SK-N-SH (cell line): Measurements from ENCODE around the gene PPP1R3F. TPM values are rescaled to one million over a fixed set of nuclear protein-coding genes. Genes with fewer than 3 reads are reported as not detected.
"Not testable (repeated sequence)": the region's sequence is repeated elsewhere in the genome, so short reads cannot be mapped to it uniquely, and the experiment has no call there.

Experiments used
- CTCF ChIA-PET: fragments of 300-600, 350-600 bp; formaldehyde crosslinking; extraction: SDS; loops from one replicate; lab custom pipeline; 2021; lab: Yijun Ruan, JAX
- POLR2A ChIA-PET: fragments of 350-600 bp; sonication (Branson Sonifier 250); formaldehyde crosslinking; extraction: SDS; loops from one replicate; lab custom pipeline; 2020; ENCODE audit warnings: antibody characterized with exemption, inconsistent platforms; lab: Yijun Ruan, JAX
- DNase-seq: peaks from one replicate; pipeline ENCODE4 v3.0.0; 2012
- H2AFZ ChIP-seq: fragments of 200-600 bp; sonication (generic); 2 replicates; pipeline ENCODE4 v1.8.1; 2016; ENCODE audit warnings: antibody characterized with exemption, mild to moderate bottlenecking, low read depth
- H3F3A ChIP-seq: fragments of 200-600 bp; sonication (generic); replicated peaks from 2 replicates; pipeline ENCODE3; 2016; ENCODE audit warnings: antibody characterized with exemption, mild to moderate bottlenecking; ENCODE audit not compliant: insufficient read depth
- H3K27ac ChIP-seq, 2 experiments: fragments of 200-500 bp in 1 of 2; fragments of 200-600 bp in 1 of 2; sonication (Bioruptor generic) in 1 of 2; sonication (generic), shearing (Covaris generic) in 1 of 2; 2 replicates each; pipeline versions ENCODE4 v1.5.1 to v1.6.1; 2014 to 2016; ENCODE audit warnings: low read depth in 2 of 2, inconsistent platforms in 1 of 2, low read length in 1 of 2, mild to moderate bottlenecking in 1 of 2, mixed read lengths in 1 of 2
- H3K27me3 ChIP-seq: fragments of 200-600 bp; sonication (generic), shearing (Covaris generic); 2 replicates; pipeline ENCODE4 v1.6.1; 2016; ENCODE audit warnings: mixed run types; ENCODE audit not compliant: insufficient read depth
- H3K36me3 ChIP-seq, 2 experiments: fragments of 200-500 bp in 1 of 2; fragments of 200-600 bp in 1 of 2; sonication (Bioruptor generic) in 1 of 2; sonication (generic) in 1 of 2; replicated peaks in 1 of 2; 2 replicates each; pipeline versions ENCODE3 to v1.5.1; 2014 to 2016; ENCODE audit warnings: low read length in 1 of 2, mild to moderate bottlenecking in 1 of 2; ENCODE audit not compliant: insufficient read depth in 2 of 2, control insufficient read depth in 1 of 2
- H3K4me1 ChIP-seq, 2 experiments: fragments of 200-500 bp in 1 of 2; fragments of 200-600 bp in 1 of 2; sonication (Bioruptor generic) in 1 of 2; sonication (generic), shearing (Covaris generic) in 1 of 2; 2 replicates each; pipeline versions ENCODE4 v1.5.1 to v1.6.1; 2014 to 2016; ENCODE audit warnings: low read depth in 1 of 2, low read length in 1 of 2, mixed run types in 1 of 2; ENCODE audit not compliant: insufficient read depth in 2 of 2, control insufficient read depth in 1 of 2
- H3K4me2 ChIP-seq: fragments of 200-600 bp; sonication (generic), shearing (Covaris generic); 2 replicates; pipeline ENCODE4 v1.6.1; 2017; ENCODE audit warnings: mixed run types
- H3K4me3 ChIP-seq, 2 experiments: fragments of 200-500 bp in 1 of 2; fragments of 200-600 bp in 1 of 2; sonication (Bioruptor generic) in 1 of 2; sonication (generic), shearing (Covaris generic) in 1 of 2; 2 replicates each; pipeline versions ENCODE4 v1.5.1 to v1.8.1; 2014 to 2016; ENCODE audit warnings: low read depth in 2 of 2, inconsistent platforms in 1 of 2, low read length in 1 of 2, mild to moderate bottlenecking in 1 of 2, mixed read lengths in 1 of 2, moderate library complexity in 1 of 2
- H3K79me2 ChIP-seq: fragments of 200-600 bp; sonication (generic); 2 replicates; pipeline ENCODE4 v1.8.1; 2017; ENCODE audit warnings: mild to moderate bottlenecking; ENCODE audit not compliant: insufficient read depth
- H3K9ac ChIP-seq: fragments of 200-600 bp; sonication (generic); 2 replicates; pipeline ENCODE4 v1.6.1; 2017; ENCODE audit warnings: mixed run types
- H3K9me2 ChIP-seq: fragments of 200-600 bp; sonication (generic); 2 replicates; pipeline ENCODE4 v1.6.1; 2017; ENCODE audit warnings: mixed run types
- H3K9me3 ChIP-seq: fragments of 200-600 bp; sonication (generic); 2 replicates; pipeline ENCODE4 v1.6.1; 2017; ENCODE audit warnings: mixed run types, mild to moderate bottlenecking, moderate library complexity
- H4K20me1 ChIP-seq: fragments of 200-600 bp; sonication (generic); 2 replicates; pipeline ENCODE4 v1.6.1; 2017; ENCODE audit warnings: mild to moderate bottlenecking, mixed run types; ENCODE audit not compliant: insufficient read depth
- EZH2phosphoT487 ChIP-seq: fragments of 200-600 bp; sonication (generic); IDR thresholded peaks from 2 replicates; pipeline ENCODE4 v1.6.1; 2017; ENCODE audit warnings: low read depth, mixed run types, mild to moderate bottlenecking, antibody characterized with exemption, moderate library complexity, borderline replicate concordance
- FOXM1 ChIP-seq: IDR thresholded peaks from 2 replicates; pipeline ENCODE4 v1.4.0; 2012; ENCODE audit warnings: low read depth, mild to moderate bottlenecking
- WGBS: methylation state at CpG from one replicate; pipeline ENCODE4 v1.1.6; 2017; ENCODE audit warnings: low lambda C conversion rate; 5-methylcytosine and 5-hydroxymethylcytosine counted together
- polyA plus RNA-seq, 3 experiments: library from polyadenylated mRNA; depleted of rRNA; stranded (reverse); fragments of >200 nt; gene quantifications; 2 replicates each; pipeline ENCODE4 v1.2.3, GENCODE V29; 2012

The PPP1R3F gene
- polyA plus RNA-seq, 1 of the 3 experiments (the other 2 are of a cell fraction), result 6.2 TPM

GRCh38 chrX:49316085-49316484 is 46.5 kb downstream of the PPP1R3F start (continued):
- TF ChIP-seq FOXM1, result no peak
- no peak for TF ChIP-seq EZH2phosphoT487

- H3K4me2 ChIP-seq, H3K4me1 ChIP-seq, H3K4me3 ChIP-seq, H3K27me3 ChIP-seq, CTCF ChIA-PET, H3K9me2 ChIP-seq, H3F3A ChIP-seq, H3K36me3 ChIP-seq, H3K9ac ChIP-seq, H4K20me1 ChIP-seq, DNase-seq, H3K27ac ChIP-seq, H3K79me2 ChIP-seq, H3K9me3 ChIP-seq, H2AFZ ChIP-seq, POLR2A ChIA-PET: not testable (repeated sequence)
- no CpG with 5 or more reads among the region's 16 CpGs for WGBS
These were observed 52.1 kb downstream of the PPP1R3F start, which contains the start of gene GAGE12J for GRCh38 chrX:49321737-49322136. GAGE12J (plus strand) TSS chrX:49322037; CDS start chrX:49323194, 1,157 bp downstream.

- H3K79me2 ChIP-seq, H3K27ac ChIP-seq, H3K9me2 ChIP-seq, H3K36me3 ChIP-seq, H3K27me3 ChIP-seq, H3K4me3 ChIP-seq, H3K9me3 ChIP-seq, H2AFZ ChIP-seq, H3K9ac ChIP-seq, H3K4me2 ChIP-seq, DNase-seq, H3K4me1 ChIP-seq, H4K20me1 ChIP-seq, POLR2A ChIA-PET, H3F3A ChIP-seq, CTCF ChIA-PET: not testable (repeated sequence)
- 60% methylated on average over 2 of the region's 27 CpGs for WGBS
These were observed 52.7 kb downstream of the PPP1R3F start for GRCh38 chrX:49322266-49322665.

- H3K79me2 ChIP-seq, H3K27ac ChIP-seq, H3K9ac ChIP-seq, H3K9me2 ChIP-seq, H3K27me3 ChIP-seq, H3K4me2 ChIP-seq, H3K4me3 ChIP-seq, DNase-seq, CTCF ChIA-PET, H4K20me1 ChIP-seq, H3K9me3 ChIP-seq, H2AFZ ChIP-seq, POLR2A ChIA-PET, H3F3A ChIP-seq, H3K36me3 ChIP-seq, H3K4me1 ChIP-seq: not testable (repeated sequence)
- WGBS, result 4% methylated on average over 4 of the region's 7 CpGs
These were observed 54.1 kb downstream of the PPP1R3F start for GRCh38 chrX:49323735-49324134.

GRCh38 chrX:49330421-49330820 is 60.8 kb downstream of the PPP1R3F start:
- H3K4me2 ChIP-seq, CTCF ChIA-PET, H3K4me1 ChIP-seq, H3K4me3 ChIP-seq, H2AFZ ChIP-seq, H3K79me2 ChIP-seq, H4K20me1 ChIP-seq, POLR2A ChIA-PET, H3K27me3 ChIP-seq, H3F3A ChIP-seq, DNase-seq, H3K9me3 ChIP-seq, H3K27ac ChIP-seq, H3K9ac ChIP-seq, H3K36me3 ChIP-seq, H3K9me2 ChIP-seq: not testable (repeated sequence)
- 24% methylated on average over 6 of the region's 11 CpGs for WGBS

- H3K79me2 ChIP-seq, POLR2A ChIA-PET, H3K4me3 ChIP-seq, CTCF ChIA-PET, H3K4me1 ChIP-seq, H3K27ac ChIP-seq, H3K27me3 ChIP-seq, H2AFZ ChIP-seq, H3K9me2 ChIP-seq, DNase-seq, H3K4me2 ChIP-seq, H3K9me3 ChIP-seq, H3K9ac ChIP-seq, H4K20me1 ChIP-seq, H3F3A ChIP-seq, H3K36me3 ChIP-seq: not testable (repeated sequence)
- no CpG with 5 or more reads among the region's 16 CpGs for WGBS
These were observed 61.7 kb downstream of the PPP1R3F start, which contains the start of gene GAGE13 for GRCh38 chrX:49331282-49331681. GAGE13 (plus strand) TSS chrX:49331582; CDS start chrX:49332738, 1,156 bp downstream.

GRCh38 chrX:49331841-49332240 is 62.2 kb downstream of the PPP1R3F start:
- no CpG with 5 or more reads among the region's 26 CpGs for WGBS
- DNase-seq, H3K9me2 ChIP-seq, H3F3A ChIP-seq, H3K36me3 ChIP-seq, CTCF ChIA-PET, H3K9ac ChIP-seq, H4K20me1 ChIP-seq, H2AFZ ChIP-seq, H3K27ac ChIP-seq, H3K4me1 ChIP-seq, H3K27me3 ChIP-seq, POLR2A ChIA-PET, H3K4me3 ChIP-seq, H3K9me3 ChIP-seq, H3K79me2 ChIP-seq, H3K4me2 ChIP-seq: not testable (repeated sequence)
